Stimulated activated memory B cell treated with anti-CD40 and anti-IgM and Interleukin-4, amounts not matched to agents 10 μg/mL and 1 μg/mL and 100 μg/mL, for 72 hours (primary cell): ENCODE measurements around the gene CCT3.
A peak's percentile ranks its signal among the peaks of the same experiment; 100 is the strongest.

ENCODE experiments used
- ATAC-seq: fragments of 150-1000 bp; cut with Tn5 transposase; 2 replicates; pipeline ENCODE4 v1.10.0; 2021
- H3K27ac Mint-ChIP-seq: one replicate; pipeline ENCODE4 v1.8.0; 2022; ENCODE audit warnings: mild to moderate bottlenecking, mixed read lengths
- H3K27me3 Mint-ChIP-seq: one replicate; pipeline ENCODE4 v1.8.0; 2022; ENCODE audit warnings: mixed read lengths
- H3K36me3 Mint-ChIP-seq: one replicate; pipeline ENCODE4 v1.8.0; 2022; ENCODE audit warnings: mixed read lengths
- H3K4me1 Mint-ChIP-seq: one replicate; pipeline ENCODE4 v1.8.0; 2022; ENCODE audit warnings: mixed read lengths
- H3K4me3 Mint-ChIP-seq: one replicate; pipeline ENCODE4 v1.8.0; 2022; ENCODE audit warnings: mild to moderate bottlenecking, moderate library complexity, mixed read lengths
- H3K9me3 Mint-ChIP-seq: one replicate; pipeline ENCODE4 v1.8.0; 2022; ENCODE audit warnings: mixed read lengths

CCT3 gene

DNA sequence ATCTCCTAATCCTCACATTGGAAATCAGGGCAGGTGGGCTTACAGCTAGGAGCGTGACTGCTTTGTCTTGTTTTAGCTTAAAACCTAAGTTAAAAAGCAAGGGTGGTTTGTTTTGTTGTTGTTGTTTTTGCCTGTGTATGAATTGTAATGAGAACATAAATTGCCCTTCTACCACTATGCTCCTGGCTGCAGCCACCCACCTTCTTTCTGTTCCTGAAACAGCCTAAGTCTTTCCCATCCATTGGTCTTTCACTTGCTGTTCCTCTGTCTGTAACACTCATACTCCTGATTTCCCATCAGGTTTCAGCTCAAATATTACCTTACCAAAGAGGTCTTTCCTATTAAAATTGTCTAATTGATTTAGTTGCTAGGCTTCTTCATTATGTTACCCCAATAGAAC lies 54.6 kb downstream of the CCT3 start:
- peak overlapping the region; percentile 97 for H3K4me3 Mint-ChIP-seq
- H3K27ac Mint-ChIP-seq: peak overlapping the region; percentile 97
- H3K27me3 Mint-ChIP-seq: no peaks in the 10 kb centered on the region
- H3K9me3 Mint-ChIP-seq: no peaks in the 10 kb centered on the region
- peaks cover 47% of the 10 kb centered on the region for H3K4me1 Mint-ChIP-seq
- H3K36me3 Mint-ChIP-seq: peaks cover 19% of the 10 kb centered on the region
- ATAC-seq: no peak

DNA sequence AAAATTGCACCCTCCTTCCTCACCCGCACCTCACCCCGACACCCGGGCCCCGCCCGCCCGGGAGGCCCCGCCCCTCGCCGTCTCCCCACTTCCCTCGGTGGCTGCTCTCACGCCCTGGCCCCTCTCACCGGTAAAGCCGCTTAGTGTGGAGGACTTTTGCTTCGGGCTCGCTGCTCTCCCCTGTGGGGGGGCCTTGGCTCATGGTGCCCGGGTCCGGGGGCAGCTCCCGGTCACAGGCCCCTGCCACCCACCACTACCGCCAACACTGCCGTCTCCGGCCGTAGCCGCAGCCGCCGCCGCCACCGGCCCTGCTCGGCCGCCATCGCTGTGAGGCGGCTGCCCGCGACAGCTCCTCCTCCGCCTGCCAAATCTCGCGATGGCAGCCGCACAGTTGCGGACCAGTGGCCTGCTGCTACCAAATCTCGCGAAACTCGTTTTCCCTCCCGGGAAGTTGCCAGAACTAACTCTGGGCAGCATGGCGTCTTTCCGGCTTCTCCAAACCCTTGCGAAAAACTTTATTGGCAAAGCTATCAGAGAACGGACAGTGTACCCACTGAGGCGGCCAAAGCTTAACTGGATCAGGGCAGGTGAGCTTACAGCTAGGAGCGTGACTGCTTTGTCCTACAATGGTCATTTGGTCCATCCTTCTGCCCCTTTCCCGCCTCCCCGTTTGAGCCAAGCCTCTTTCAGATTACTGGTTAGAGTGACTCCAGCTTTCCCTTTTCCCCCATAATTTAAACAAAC lies 55.4 kb downstream of the CCT3 start, which contains the start of gene SMG5:
Gene SMG5, minus strand, starts transcription at position 347 of the 744 bp plus-strand sequence. Its CDS starts 145 bp downstream, at position 202.
- Mint-ChIP-seq H3K27ac (peak within 1 kb of the TSS; percentile 97), H3K4me1 (peaks cover 47% of the 10 kb centered on the region), H3K36me3 (peaks cover 25% of the 10 kb centered on the region), H3K27me3 (no peaks in the 10 kb centered on the region), H3K9me3 (no peaks in the 10 kb centered on the region), H3K4me3 (peak within 1 kb of the TSS; percentile 97)
- ATAC-seq: peak; percentile 96

DNA sequence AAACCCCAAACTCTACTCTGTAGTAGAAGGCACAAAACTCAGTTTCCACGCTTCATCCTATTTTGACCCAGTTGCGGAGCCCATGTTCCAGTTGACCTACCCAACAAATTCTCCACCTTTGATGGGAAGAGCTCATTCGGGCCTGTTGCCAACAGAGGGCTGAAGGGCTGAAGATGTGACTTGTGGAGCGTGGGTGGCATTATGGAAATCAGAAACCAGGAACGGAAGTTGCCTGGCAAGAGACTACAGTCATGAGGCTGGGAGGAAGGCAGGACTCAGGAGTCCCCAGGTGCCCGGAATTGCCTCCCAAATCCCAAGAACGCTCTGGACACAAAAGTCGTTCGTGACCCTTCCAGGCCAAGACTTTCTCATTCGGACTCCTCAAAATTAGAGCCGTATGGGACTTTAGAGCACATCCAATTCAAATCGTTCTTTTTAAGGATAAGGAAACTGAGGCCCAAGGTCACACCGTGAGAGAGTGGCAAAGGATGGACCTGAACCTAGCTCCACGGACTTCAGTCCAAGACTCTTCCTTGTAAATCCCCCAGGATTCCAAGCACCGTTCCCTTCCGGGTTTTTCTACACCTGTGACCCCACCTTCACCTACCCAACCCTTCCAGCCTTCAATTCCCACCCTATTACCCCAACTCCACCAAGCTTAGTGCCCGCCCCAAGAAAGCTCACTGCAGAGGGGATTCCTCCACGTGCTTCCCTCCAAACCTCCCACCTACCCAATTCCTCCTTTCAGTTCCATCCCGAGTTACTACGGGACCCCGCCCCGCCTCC lies 56.2 kb downstream of the CCT3 start:
- Mint-ChIP-seq H3K27ac (peak overlapping the region; percentile 97), H3K36me3 (peaks cover 33% of the 10 kb centered on the region), H3K9me3 (no peaks in the 10 kb centered on the region), H3K27me3 (no peaks in the 10 kb centered on the region), H3K4me1 (peaks cover 47% of the 10 kb centered on the region), H3K4me3 (peak overlapping the region; percentile 97)
- ATAC-seq: no peak

DNA sequence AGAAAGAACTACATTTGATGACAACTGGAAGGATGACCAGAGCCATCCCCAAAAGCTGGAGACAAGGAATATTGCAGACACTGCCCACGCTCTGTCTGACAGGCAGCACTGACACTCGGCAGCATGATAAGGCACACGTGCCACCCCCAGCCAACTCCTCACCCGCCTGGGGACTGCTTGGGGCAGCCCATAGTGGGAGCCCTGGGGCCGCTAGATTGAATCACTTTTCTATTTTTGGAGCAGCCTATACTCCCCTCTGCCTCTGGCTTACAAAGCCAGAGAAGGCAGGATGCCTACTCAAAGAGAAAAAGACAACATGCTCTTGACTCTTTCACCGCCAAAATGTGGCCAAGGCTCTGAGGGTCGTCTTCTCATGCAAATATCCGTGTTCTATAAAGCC lies 56.8 kb downstream of the CCT3 start:
- peak; percentile 67 for ATAC-seq
- Mint-ChIP-seq H3K27me3 (no peaks in the 10 kb centered on the region), H3K36me3 (peaks cover 39% of the 10 kb centered on the region), H3K27ac (peak overlapping the region; percentile 97), H3K4me3 (peak overlapping the region; percentile 97), H3K4me1 (peaks cover 47% of the 10 kb centered on the region), H3K9me3 (no peaks in the 10 kb centered on the region)

DNA sequence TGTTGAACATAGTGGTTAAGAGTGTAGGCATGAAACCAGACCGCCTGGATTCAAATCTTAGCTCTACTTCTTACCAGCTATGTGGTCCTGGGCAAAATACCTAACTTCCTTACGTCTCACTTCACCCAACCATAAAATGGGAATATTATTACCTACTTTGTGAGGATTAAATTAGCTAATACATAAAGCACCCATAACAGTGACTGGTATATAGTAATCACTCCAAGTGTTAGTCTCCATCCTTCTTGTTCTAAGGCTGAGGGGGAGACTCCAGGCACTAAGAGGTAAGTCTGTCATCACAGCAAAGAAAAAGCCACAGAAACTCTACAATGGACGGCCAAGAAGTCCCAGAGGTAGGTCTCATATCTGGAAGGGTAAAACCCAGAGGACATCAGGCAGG lies 58.3 kb downstream of the CCT3 start:
- no peak overlapping the region for H3K27ac Mint-ChIP-seq
- ATAC-seq: no peak
- H3K27me3 Mint-ChIP-seq: no peaks in the 10 kb centered on the region
- H3K36me3 Mint-ChIP-seq: peaks cover 35% of the 10 kb centered on the region
- peaks cover 47% of the 10 kb centered on the region for H3K4me1 Mint-ChIP-seq
- no peak overlapping the region for H3K4me3 Mint-ChIP-seq
- no peaks in the 10 kb centered on the region for H3K9me3 Mint-ChIP-seq

DNA sequence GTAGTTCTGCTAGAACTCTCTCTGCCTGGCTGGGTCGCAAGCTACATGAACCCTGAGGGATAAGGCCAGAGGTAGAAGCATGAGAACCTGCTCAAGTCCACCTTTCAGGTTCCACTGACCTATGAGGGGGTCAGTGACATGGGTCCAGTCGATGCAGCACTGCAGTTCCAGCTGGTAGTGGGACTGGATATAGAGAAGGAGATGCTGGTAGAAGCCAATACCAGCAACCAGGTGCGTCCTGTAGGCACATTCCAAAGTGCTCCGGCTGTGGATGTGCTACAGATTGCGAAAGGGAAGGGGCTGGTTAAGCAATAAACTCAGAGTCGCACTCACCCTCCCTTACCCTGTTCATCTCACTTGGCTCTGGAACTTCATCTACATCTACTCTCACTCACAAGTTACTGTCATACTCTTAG lies 61.1 kb downstream of the CCT3 start:
- Mint-ChIP-seq H3K27me3 (no peaks in the 10 kb centered on the region), H3K27ac (no peak overlapping the region), H3K9me3 (no peaks in the 10 kb centered on the region), H3K36me3 (peaks cover 63% of the 10 kb centered on the region), H3K4me1 (peaks cover 22% of the 10 kb centered on the region), H3K4me3 (no peak overlapping the region)
- no peak for ATAC-seq

DNA sequence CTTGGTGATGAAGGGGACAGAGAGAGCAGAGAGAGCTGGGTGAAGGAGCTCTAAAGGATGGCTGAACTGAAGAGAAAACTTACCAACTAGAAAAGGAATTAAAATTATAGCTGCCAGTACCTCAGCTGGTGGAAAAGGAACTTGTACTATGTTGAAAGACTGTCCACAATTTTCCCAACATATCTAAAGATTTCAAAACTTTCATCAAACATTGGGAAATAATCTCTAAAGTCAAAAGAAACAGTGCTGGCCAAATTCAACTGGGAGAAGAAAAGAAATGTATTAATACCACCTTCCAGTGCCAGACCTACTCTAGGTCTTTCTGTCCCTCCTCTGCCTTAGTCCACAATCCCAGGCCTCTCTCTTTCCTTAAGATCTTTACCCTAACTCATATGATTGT lies 61.6 kb downstream of the CCT3 start:
- H3K4me3 Mint-ChIP-seq: no peak overlapping the region
- peaks cover 68% of the 10 kb centered on the region for H3K36me3 Mint-ChIP-seq
- no peak overlapping the region for H3K27ac Mint-ChIP-seq
- no peaks in the 10 kb centered on the region for H3K9me3 Mint-ChIP-seq
- no peak for ATAC-seq
- peaks cover 18% of the 10 kb centered on the region for H3K4me1 Mint-ChIP-seq
- H3K27me3 Mint-ChIP-seq: no peaks in the 10 kb centered on the region

DNA sequence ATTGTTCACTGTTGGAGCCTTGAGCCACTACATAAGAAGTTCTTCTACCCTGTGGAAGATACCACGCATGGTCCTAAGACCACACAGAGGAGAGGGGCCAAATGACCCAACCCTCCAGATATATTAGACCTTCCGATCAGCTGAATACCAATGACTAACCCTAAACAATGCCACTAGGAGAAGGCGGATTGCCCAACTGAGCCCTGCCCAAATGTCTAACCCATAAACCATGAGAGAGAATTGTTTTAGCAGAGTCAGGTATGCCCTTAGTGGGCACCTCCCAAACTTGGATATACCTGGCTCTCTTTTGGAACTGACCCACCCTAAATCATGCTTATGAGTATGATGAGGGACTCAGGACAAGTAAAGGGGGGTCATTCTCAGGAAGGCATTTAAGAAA lies 67.8 kb downstream of the CCT3 start:
- ATAC-seq: no peak
- no peak overlapping the region for H3K27ac Mint-ChIP-seq
- no peak overlapping the region for H3K4me3 Mint-ChIP-seq
- no peaks in the 10 kb centered on the region for H3K9me3 Mint-ChIP-seq
- H3K36me3 Mint-ChIP-seq: peaks cover 72% of the 10 kb centered on the region
- peaks cover 6% of the 10 kb centered on the region for H3K4me1 Mint-ChIP-seq
- H3K27me3 Mint-ChIP-seq: no peaks in the 10 kb centered on the region

DNA sequence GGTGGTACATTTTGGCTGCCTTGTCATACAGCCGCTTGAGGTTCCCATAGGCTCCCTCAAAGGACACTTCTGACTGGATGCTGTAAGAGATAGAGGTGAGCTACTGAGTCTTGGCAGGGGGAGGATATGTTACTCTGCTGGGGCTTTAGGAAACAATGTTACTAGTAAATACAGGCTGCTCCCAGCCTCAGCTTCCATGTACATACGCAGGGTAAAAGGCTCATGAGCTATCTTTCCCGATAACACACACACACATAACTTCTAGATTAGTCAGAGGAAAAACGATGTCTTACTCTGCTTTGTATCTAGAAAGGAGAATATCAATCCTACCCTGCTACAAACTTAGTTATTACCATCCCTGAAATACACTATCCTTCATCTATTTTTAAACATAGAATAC lies 69.8 kb downstream of the CCT3 start:
- Mint-ChIP-seq H3K4me1 (peaks cover 6% of the 10 kb centered on the region), H3K27me3 (no peaks in the 10 kb centered on the region), H3K4me3 (no peak overlapping the region), H3K27ac (no peak overlapping the region), H3K36me3 (peaks cover 69% of the 10 kb centered on the region), H3K9me3 (no peaks in the 10 kb centered on the region)
- no peak for ATAC-seq

DNA sequence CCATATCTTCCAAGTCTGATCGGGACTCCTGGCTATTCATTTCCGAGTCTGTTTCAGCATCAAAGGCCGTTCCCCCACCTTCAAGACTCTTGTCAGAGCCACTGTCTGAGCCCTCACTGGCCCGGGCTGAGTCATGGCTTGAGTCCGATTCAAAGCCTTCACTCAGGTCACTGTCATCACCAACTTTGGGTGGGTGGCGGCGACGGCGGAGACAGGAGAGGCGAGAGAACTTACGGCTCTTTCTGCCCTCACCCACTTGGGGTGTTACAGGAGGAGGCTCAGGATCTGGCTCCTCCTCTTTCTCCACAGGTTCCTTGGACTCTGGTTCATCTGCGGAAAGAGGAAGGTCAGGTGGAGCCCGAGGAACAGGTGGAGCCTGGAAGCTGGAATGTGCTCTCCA lies 72.0 kb downstream of the CCT3 start:
- Mint-ChIP-seq H3K27ac (no peak overlapping the region), H3K27me3 (no peaks in the 10 kb centered on the region), H3K36me3 (peaks cover 64% of the 10 kb centered on the region), H3K9me3 (no peaks in the 10 kb centered on the region), H3K4me1 (peaks cover 6% of the 10 kb centered on the region), H3K4me3 (no peak overlapping the region)
- no peak for ATAC-seq

DNA sequence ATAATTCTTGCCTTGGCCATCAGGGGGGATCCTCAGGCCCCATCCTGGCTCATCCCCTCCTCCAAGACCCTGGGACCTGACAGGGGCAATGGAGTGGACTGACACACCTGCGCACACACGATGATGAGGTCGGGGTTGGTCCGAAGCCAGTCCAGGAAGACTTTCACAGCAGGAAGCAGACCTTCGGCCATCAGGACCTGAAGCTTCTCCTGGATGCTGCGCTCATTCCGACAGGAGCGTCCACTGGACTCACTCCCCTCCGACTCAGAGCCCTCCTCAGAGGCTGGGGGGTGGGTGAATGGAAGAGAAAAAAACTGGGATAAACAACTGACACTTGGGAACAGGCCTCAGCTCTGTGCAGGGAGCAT lies 74.8 kb downstream of the CCT3 start:
- Mint-ChIP-seq H3K27ac (no peak overlapping the region), H3K9me3 (no peaks in the 10 kb centered on the region), H3K27me3 (no peaks in the 10 kb centered on the region), H3K4me1 (peaks cover 6% of the 10 kb centered on the region), H3K36me3 (peaks cover 75% of the 10 kb centered on the region), H3K4me3 (no peak overlapping the region)
- no peak for ATAC-seq

DNA sequence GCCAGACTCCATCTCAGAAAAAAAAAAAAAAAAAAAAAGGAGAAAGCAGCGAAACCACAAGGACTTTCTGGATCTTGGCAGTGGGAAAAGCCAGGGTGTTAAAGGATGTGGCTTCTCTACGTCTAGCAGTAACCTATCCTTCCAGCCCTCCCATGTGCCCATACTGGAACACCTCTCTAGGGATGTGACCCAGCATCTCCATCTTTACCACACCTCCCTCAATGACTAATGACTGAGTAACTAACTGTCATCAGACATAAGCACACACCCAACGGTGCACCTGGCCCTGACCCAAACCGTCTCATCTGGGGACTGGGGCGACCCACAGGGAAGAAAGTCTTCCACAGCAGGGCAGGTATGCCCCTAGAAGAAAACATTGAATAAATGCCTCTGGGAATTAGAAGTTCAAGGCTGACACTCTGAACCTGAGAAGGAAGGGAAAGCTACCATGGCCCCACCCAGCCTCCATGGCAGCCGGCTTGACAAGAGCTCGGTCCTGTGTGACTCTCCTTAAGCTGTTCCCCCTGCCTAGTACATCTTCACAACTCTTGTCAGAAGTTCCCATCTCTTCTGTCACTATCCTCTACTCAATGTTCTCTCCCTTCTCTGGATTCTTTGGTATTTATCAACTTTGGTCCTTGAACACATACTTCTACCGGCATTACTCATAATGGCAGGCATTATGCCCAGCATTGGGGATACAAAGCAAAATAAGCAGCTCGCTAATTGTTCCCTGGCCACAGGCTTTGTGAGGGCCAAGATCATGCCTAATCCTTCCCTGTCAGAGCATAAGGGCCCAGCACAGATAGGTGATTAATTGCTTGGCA lies 75.4 kb downstream of the CCT3 start:
- Mint-ChIP-seq H3K36me3 (peaks cover 79% of the 10 kb centered on the region), H3K9me3 (no peaks in the 10 kb centered on the region), H3K27me3 (no peaks in the 10 kb centered on the region), H3K27ac (no peak overlapping the region), H3K4me1 (peaks cover 6% of the 10 kb centered on the region), H3K4me3 (no peak overlapping the region)
- ATAC-seq: no peak

DNA sequence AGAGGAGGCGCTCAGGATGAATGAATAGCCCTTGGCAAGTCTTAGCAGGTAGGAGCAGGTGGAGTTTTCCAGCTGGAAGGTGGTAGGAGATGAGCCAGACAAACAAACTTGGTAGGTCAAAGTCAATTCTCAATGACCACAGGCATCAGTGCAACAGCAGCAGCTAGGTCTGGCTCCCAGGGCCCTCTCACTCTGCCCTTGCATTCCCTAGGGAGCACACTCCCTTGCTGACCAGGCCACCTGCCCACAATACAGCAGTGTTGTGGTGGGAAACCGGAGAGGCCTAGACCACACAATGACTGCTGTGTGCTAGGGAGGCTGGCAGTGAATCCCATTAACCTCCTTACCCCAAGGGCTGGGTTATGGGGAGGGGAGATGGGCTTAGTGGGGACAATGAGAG lies 77.2 kb downstream of the CCT3 start:
- H3K36me3 Mint-ChIP-seq: peaks cover 71% of the 10 kb centered on the region
- H3K27me3 Mint-ChIP-seq: no peaks in the 10 kb centered on the region
- ATAC-seq: no peak
- no peak overlapping the region for H3K27ac Mint-ChIP-seq
- no peak overlapping the region for H3K4me3 Mint-ChIP-seq
- no peaks in the 10 kb centered on the region for H3K4me1 Mint-ChIP-seq
- H3K9me3 Mint-ChIP-seq: no peaks in the 10 kb centered on the region

DNA sequence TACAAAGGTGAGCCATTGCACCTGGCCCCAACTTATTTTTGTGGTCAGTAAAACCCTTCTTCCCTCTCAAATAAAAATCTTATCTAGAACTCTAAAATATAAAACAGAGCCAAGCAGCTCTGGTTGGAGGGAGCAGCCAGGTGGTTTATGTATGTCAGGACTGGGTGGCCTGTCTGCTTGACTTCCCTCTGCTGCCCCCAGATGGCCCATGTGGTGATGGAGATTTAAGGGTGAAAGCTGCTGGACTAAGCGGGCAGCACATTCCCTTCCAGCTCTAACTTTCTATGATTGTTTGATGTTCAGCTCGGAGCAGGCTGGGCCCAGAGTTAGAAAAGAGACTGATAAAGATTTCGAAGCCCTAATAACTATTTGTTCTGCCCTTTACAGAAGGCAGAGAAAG lies 78.3 kb downstream of the CCT3 start:
- H3K36me3 Mint-ChIP-seq: peaks cover 66% of the 10 kb centered on the region
- ATAC-seq: no peak
- no peak overlapping the region for H3K27ac Mint-ChIP-seq
- no peaks in the 10 kb centered on the region for H3K9me3 Mint-ChIP-seq
- no peaks in the 10 kb centered on the region for H3K4me1 Mint-ChIP-seq
- H3K27me3 Mint-ChIP-seq: no peaks in the 10 kb centered on the region
- no peak overlapping the region for H3K4me3 Mint-ChIP-seq
